ENCODE results near the gene PDZD2. TPM values are rescaled to one million over a fixed set of nuclear protein-coding genes. Genes with fewer than 3 reads are reported as not detected.

Gene PDZD2
- total RNA-seq, 2 donors from 2014 or later, result 10.3 to 59.5 TPM

GRCh38 chr5:32096891-32097595 lies 458.1 kb downstream of the PDZD2 start:
- Histone ChIP-seq H3K4me3 (no peak overlapping the region), H3K27me3 (replicated peaks; ENCODE audit: insufficient read depth) (no peaks in the 10 kb centered on the region), H3K9me3 (no peaks in the 10 kb centered on the region), H3K36me3 (peaks cover 0 to 4% of the 10 kb centered on the region in 2 donors), H3K4me1 (replicated peaks) (no peaks in the 10 kb centered on the region), H3K27ac (no peak overlapping the region)
- WGBS, result 90% methylated on average over 10 of the region's 10 CpGs
- intact Hi-C loops (cut with DNase I), result loop anchor here (10.0 kb wide), 2 partner anchors 218 to 512 kb away; partner anchors contain the start of gene MTMR12
- no peak for TF ChIP-seq CTCF (IDR thresholded peaks at IDR 0.05)
- no peak for TF ChIP-seq POLR2AphosphoS5 (IDR thresholded peaks at IDR 0.05)
- no peak for TF ChIP-seq POLR2A (IDR thresholded peaks at IDR 0.05)
- DNase-seq (ENCODE audit: low spot score), result no peak

- Histone ChIP-seq H3K9me3 (no peaks in the 10 kb centered on the region), H3K27me3 (replicated peaks; ENCODE audit: insufficient read depth) (no peaks in the 10 kb centered on the region), H3K27ac (no peak overlapping the region), H3K36me3 (peaks cover 0 to 4% of the 10 kb centered on the region in 2 donors), H3K4me1 (replicated peaks) (no peaks in the 10 kb centered on the region), H3K4me3 (no peak overlapping the region)
- intact Hi-C loops (cut with DNase I), result loop anchor here (10.0 kb wide), 2 partner anchors 217 to 513 kb away; partner anchors contain the start of gene MTMR12
- DNase-seq (ENCODE audit: low spot score), result no peak
- WGBS, result 79% methylated on average over 9 of the region's 9 CpGs
- TF ChIP-seq CTCF (IDR thresholded peaks at IDR 0.05), result no peak
- TF ChIP-seq POLR2AphosphoS5 (IDR thresholded peaks at IDR 0.05), result no peak
- TF ChIP-seq POLR2A (IDR thresholded peaks at IDR 0.05), result no peak
Observed at GRCh38 chr5:32098291-32098690, 459.4 kb downstream of the PDZD2 start.

GRCh38 chr5:32098890-32099310 lies 460.0 kb downstream of the PDZD2 start:
- DNase-seq (ENCODE audit: low spot score), result no peak
- intact Hi-C loops (cut with DNase I), result loop anchor here (10.0 kb wide), 2 partner anchors 216 to 514 kb away; partner anchors contain the start of gene MTMR12
- no peak overlapping the region for H3K27ac ChIP-seq

GRCh38 chr5:32099486-32100035 lies 460.6 kb downstream of the PDZD2 start:
- Histone ChIP-seq H3K4me1 (replicated peaks) (no peaks in the 10 kb centered on the region), H3K27me3 (replicated peaks; ENCODE audit: insufficient read depth) (no peaks in the 10 kb centered on the region), H3K36me3 (peaks cover 0 to 4% of the 10 kb centered on the region in 2 donors), H3K4me3 (no peak overlapping the region), H3K27ac (no peak overlapping the region), H3K9me3 (no peaks in the 10 kb centered on the region)
- WGBS, result 79% methylated on average over 9 of the region's 9 CpGs
- DNase-seq (ENCODE audit: low spot score), result no peak
- no peak for TF ChIP-seq CTCF (IDR thresholded peaks at IDR 0.05)
- no peak for TF ChIP-seq POLR2A (IDR thresholded peaks at IDR 0.05)
- TF ChIP-seq POLR2AphosphoS5 (IDR thresholded peaks at IDR 0.05), result no peak
- intact Hi-C loops (cut with DNase I), result loop anchor here (10.0 kb wide), 2 partner anchors 215 to 515 kb away; partner anchors contain the start of gene MTMR12

More at GRCh38 chr5:32098890-32099310, 460.0 kb downstream of the PDZD2 start:
- H3K36me3 ChIP-seq, result peaks cover 0 to 4% of the 10 kb centered on the region in 2 donors
- H3K27me3 ChIP-seq (replicated peaks; ENCODE audit: insufficient read depth), result no peaks in the 10 kb centered on the region
- TF ChIP-seq CTCF (IDR thresholded peaks at IDR 0.05) (no peak), POLR2AphosphoS5 (IDR thresholded peaks at IDR 0.05) (no peak), POLR2A (IDR thresholded peaks at IDR 0.05) (no peak)
- no peaks in the 10 kb centered on the region for H3K4me1 ChIP-seq (replicated peaks)
- 79% methylated on average over 11 of the region's 11 CpGs for WGBS
- H3K9me3 ChIP-seq, result no peaks in the 10 kb centered on the region
- H3K4me3 ChIP-seq, result no peak overlapping the region

All from prostate gland (tissue), 2 donors.